Mesendoderm (in vitro differentiated cells): ENCODE measurements around the gene JAM3.
"Not testable (repeated sequence)": the region's sequence is repeated elsewhere in the genome, so short reads cannot be mapped to it uniquely, and the experiment has no call there.

Experiments
- DNase-seq: peaks from one replicate; pipeline ENCODE4 v3.0.0; 2013
- H2AK5ac ChIP-seq: 2 replicates; pipeline ENCODE4 v1.6.1; 2013; ENCODE audit warnings: low read length, inconsistent platforms
- H2BK120ac ChIP-seq: 2 replicates; pipeline ENCODE4 v1.6.1; 2013; ENCODE audit warnings: low read depth, mild to moderate bottlenecking, low read length, moderate library complexity, mixed read lengths
- H2BK15ac ChIP-seq: replicated peaks from 2 replicates; pipeline ENCODE4 v1.6.1; 2013; ENCODE audit warnings: low read depth, mild to moderate bottlenecking, moderate library complexity
- H2BK5ac ChIP-seq: 2 replicates; pipeline ENCODE4 v1.6.1; 2013; ENCODE audit warnings: low read length, inconsistent platforms
- H3K18ac ChIP-seq: 2 replicates; pipeline ENCODE4 v1.6.1; 2013; ENCODE audit warnings: mild to moderate bottlenecking, low read length, mixed read lengths
- H3K23ac ChIP-seq: one replicate; pipeline ENCODE4 v1.6.1; 2013; ENCODE audit warnings: low read length
- H3K27ac ChIP-seq: 2 replicates; pipeline ENCODE4 v1.5.1; 2013; ENCODE audit warnings: low read depth, mild to moderate bottlenecking, inconsistent platforms, low read length, moderate library complexity
- H3K27me3 ChIP-seq: 2 replicates; pipeline ENCODE4 v1.6.1; 2013; ENCODE audit warnings: low read length, control low read depth, mild to moderate bottlenecking, inconsistent platforms; ENCODE audit not compliant: insufficient read depth, poor library complexity
- H3K36me3 ChIP-seq: 2 replicates; pipeline ENCODE4 v1.6.1; 2013; ENCODE audit warnings: low read length, inconsistent platforms; ENCODE audit not compliant: control insufficient read depth, insufficient read depth
- H3K4ac ChIP-seq: one replicate; pipeline ENCODE4 v1.6.1; 2013; ENCODE audit warnings: low read depth, mild to moderate bottlenecking, low read length, moderate library complexity
- H3K4me1 ChIP-seq: 2 replicates; pipeline ENCODE4 v1.6.1; 2013; ENCODE audit warnings: low read depth, low read length, inconsistent platforms; ENCODE audit not compliant: control insufficient read depth
- H3K4me2 ChIP-seq: 2 replicates; pipeline ENCODE4 v1.6.1; 2013; ENCODE audit warnings: low read length
- H3K4me3 ChIP-seq: 2 replicates; pipeline ENCODE4 v1.5.1; 2013; ENCODE audit warnings: mild to moderate bottlenecking, low read length
- H3K56ac ChIP-seq: one replicate; pipeline ENCODE4 v1.6.1; 2013; ENCODE audit warnings: low read length
- H3K79me1 ChIP-seq: 2 replicates; pipeline ENCODE4 v1.6.1; 2013; ENCODE audit warnings: low read length, inconsistent platforms
- H3K79me2 ChIP-seq: 2 replicates; pipeline ENCODE4 v1.6.1; 2013; ENCODE audit warnings: mild to moderate bottlenecking, low read length; ENCODE audit not compliant: control insufficient read depth, insufficient read depth
- H3K9ac ChIP-seq: 2 replicates; pipeline ENCODE4 v1.6.1; 2013; ENCODE audit warnings: low read length, inconsistent platforms
- H4K5ac ChIP-seq: one replicate; pipeline ENCODE4 v1.6.1; 2013; ENCODE audit warnings: low read length
- H4K8ac ChIP-seq: one replicate; pipeline ENCODE4 v1.6.1; 2013; ENCODE audit warnings: low read depth, mild to moderate bottlenecking, control low read depth, low read length, moderate library complexity
- WGBS: extraction: QIAGEN DNeasy Blood & Tissue Kit; methylation state at CpG from one replicate; pipeline ENCODE4 v1.1.7; 2013; ENCODE audit warnings: low lambda C conversion rate, missing lambda C conversion rate; ENCODE audit not compliant: insufficient coverage; ENCODE audit errors: extremely low coverage; 5-methylcytosine and 5-hydroxymethylcytosine counted together

The JAM3 gene

GRCh38 chr11:134113787-134114186 is 44.9 kb downstream of the JAM3 start:
- H3K23ac ChIP-seq, H2BK15ac ChIP-seq, H3K79me2 ChIP-seq, H3K27ac ChIP-seq, H4K8ac ChIP-seq, H3K4me2 ChIP-seq, H3K36me3 ChIP-seq, H3K9ac ChIP-seq, H3K56ac ChIP-seq, H3K4ac ChIP-seq, H2AK5ac ChIP-seq, H3K27me3 ChIP-seq, H4K5ac ChIP-seq, H3K4me1 ChIP-seq, H3K18ac ChIP-seq, H3K79me1 ChIP-seq, H2BK120ac ChIP-seq, DNase-seq, H2BK5ac ChIP-seq, H3K4me3 ChIP-seq: not testable (repeated sequence)
- no CpG with 5 or more reads among the region's 1 CpG for WGBS

- Histone ChIP-seq H3K23ac (no peak overlapping the region), H2BK15ac (no peak overlapping the region), H2BK120ac (no peak overlapping the region), H2BK5ac (no peak overlapping the region), H3K4me2 (no peak overlapping the region), H3K9ac (no peak overlapping the region), H3K36me3 (no peaks in the 10 kb centered on the region), H4K8ac (no peak overlapping the region), H3K56ac (no peak overlapping the region), H2AK5ac (no peak overlapping the region), H3K27ac (no peak overlapping the region), H3K4ac (no peak overlapping the region), H3K79me2 (no peaks in the 10 kb centered on the region), H3K18ac (no peak overlapping the region), H3K4me3 (no peak overlapping the region), H3K79me1 (peaks cover 8% of the 10 kb centered on the region), H3K27me3 (no peaks in the 10 kb centered on the region), H3K4me1 (no peaks in the 10 kb centered on the region), H4K5ac (no peak overlapping the region)
- no CpG with 5 or more reads among the region's 1 CpG for WGBS
- DNase-seq = no peak
Observed at GRCh38 chr11:134116210-134116609, 47.3 kb downstream of the JAM3 start.

DNA sequence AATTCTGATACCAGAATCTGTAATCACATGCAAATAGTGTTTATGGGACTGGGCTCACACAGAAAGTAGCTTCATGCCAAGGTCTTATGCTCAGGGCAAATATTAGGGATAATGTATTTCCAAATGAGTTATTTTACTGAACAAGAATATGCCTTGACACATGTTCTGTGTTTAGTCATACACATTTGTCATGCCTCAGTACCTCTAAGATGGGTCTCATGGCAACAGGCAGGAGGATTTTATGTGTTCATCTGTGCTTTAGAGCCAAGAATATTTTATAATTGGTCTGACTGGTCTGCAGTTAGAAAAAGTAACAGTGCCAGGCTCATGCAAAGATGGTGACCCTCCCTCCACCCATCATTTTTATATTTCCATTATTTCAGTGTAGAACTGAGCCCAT is 49.1 kb downstream of the JAM3 start:
- Histone ChIP-seq H2AK5ac (no peak overlapping the region), H3K27me3 (no peaks in the 10 kb centered on the region), H3K79me1 (peaks cover 6% of the 10 kb centered on the region), H3K36me3 (no peaks in the 10 kb centered on the region), H3K79me2 (no peaks in the 10 kb centered on the region), H2BK15ac (no peak overlapping the region), H2BK5ac (no peak overlapping the region), H3K23ac (peak overlapping the region; percentile 11), H3K9ac (no peak overlapping the region), H2BK120ac (no peak overlapping the region), H4K5ac (no peak overlapping the region), H3K4ac (no peak overlapping the region), H3K27ac (no peak overlapping the region), H3K18ac (no peak overlapping the region), H3K56ac (no peak overlapping the region), H4K8ac (no peak overlapping the region), H3K4me1 (no peaks in the 10 kb centered on the region), H3K4me3 (no peak overlapping the region), H3K4me2 (no peak overlapping the region)
- DNase-seq = no peak

DNA sequence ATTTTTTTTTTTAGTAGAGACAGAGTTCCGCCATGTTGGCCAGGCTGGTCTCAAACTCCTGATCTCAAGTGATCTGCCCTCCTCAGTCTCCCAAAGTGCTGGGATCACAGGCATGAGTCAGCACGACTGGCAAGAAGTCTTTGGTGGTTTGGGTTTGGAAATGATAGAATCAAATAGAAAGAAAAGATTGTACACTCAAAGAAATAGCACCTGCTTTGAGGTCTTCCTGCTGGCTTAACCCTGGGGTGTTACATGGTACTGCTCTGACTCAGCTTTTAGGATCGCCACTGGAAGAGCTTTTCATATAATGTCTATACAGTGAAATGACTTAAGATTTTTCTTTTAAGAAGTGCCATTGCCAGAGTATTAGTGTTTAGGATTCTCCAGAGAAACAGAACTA is 50.2 kb downstream of the JAM3 start:
- Histone ChIP-seq H3K36me3 (no peaks in the 10 kb centered on the region), H3K4me2 (no peak overlapping the region), H3K9ac (no peak overlapping the region), H2AK5ac (no peak overlapping the region), H4K5ac (no peak overlapping the region), H3K79me2 (no peaks in the 10 kb centered on the region), H4K8ac (no peak overlapping the region), H3K56ac (no peak overlapping the region), H3K4me3 (no peak overlapping the region), H3K18ac (no peak overlapping the region), H3K4me1 (no peaks in the 10 kb centered on the region), H3K23ac (no peak overlapping the region), H2BK5ac (no peak overlapping the region), H3K27me3 (no peaks in the 10 kb centered on the region), H2BK120ac (no peak overlapping the region), H3K79me1 (peaks cover 6% of the 10 kb centered on the region), H3K27ac (no peak overlapping the region), H2BK15ac (peak overlapping the region; percentile 74), H3K4ac (no peak overlapping the region)
- no peak for DNase-seq
- no CpG with 5 or more reads among the region's 3 CpGs for WGBS

DNA sequence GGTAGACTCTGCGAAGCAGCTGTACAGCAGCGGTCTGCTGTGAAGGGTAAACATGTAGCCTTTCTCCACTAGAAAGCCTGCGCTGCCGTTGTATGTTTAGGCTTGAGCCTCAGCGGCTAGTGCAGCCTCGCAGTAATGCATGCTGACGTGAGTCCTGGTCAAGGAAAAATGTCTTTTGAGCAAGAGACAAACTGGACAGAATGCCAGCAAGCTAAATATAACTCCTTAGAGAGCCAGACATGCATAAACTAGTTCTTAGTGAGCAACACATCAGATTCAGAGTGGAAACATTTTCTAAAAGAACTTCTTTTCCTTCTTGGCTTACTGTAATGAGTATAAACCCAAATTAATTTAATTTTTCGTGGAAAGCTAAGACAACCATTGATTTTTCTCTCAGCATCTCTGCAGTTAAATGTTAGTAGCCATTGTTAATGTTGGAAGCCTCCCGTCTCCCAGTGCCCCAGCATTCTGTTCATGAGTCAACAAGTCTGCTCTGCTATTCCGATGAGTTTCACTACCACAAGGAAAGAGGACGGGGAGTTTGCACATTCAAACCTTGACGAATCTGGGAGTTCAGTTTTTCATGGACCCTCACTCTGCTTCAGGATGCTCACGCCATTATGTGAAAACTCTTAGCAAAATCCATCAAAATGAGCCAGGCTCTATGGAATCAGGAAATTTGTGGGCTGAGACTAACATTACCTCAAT is 51.4 kb downstream of the JAM3 start:
- no peaks in the 10 kb centered on the region for H3K79me2 ChIP-seq
- H3K79me1 ChIP-seq = peaks cover 6% of the 10 kb centered on the region
- H3K56ac ChIP-seq = no peak overlapping the region
- no peak overlapping the region for H3K4me2 ChIP-seq
- no peak overlapping the region for H4K5ac ChIP-seq
- H2BK120ac ChIP-seq = no peak overlapping the region
- peak overlapping the region; percentile 66 for H3K4ac ChIP-seq
- no peak overlapping the region for H2BK5ac ChIP-seq
- no peaks in the 10 kb centered on the region for H3K36me3 ChIP-seq
- H2AK5ac ChIP-seq = no peak overlapping the region
- H3K18ac ChIP-seq = no peak overlapping the region
- H3K27me3 ChIP-seq = no peaks in the 10 kb centered on the region
- H3K9ac ChIP-seq = no peak overlapping the region
- DNase-seq = no peak
- no peak overlapping the region for H2BK15ac ChIP-seq
- H3K27ac ChIP-seq = no peak overlapping the region
- H4K8ac ChIP-seq = no peak overlapping the region
- no peaks in the 10 kb centered on the region for H3K4me1 ChIP-seq
- H3K4me3 ChIP-seq = no peak overlapping the region
- WGBS = no CpG with 5 or more reads among the region's 13 CpGs
- H3K23ac ChIP-seq = peak overlapping the region; percentile 56

- Histone ChIP-seq H4K5ac (no peak overlapping the region), H2BK120ac (no peak overlapping the region), H3K79me2 (no peaks in the 10 kb centered on the region), H3K27me3 (no peaks in the 10 kb centered on the region), H3K4me3 (no peak overlapping the region), H2BK15ac (no peak overlapping the region), H3K4me1 (no peaks in the 10 kb centered on the region), H3K79me1 (peaks cover 5% of the 10 kb centered on the region), H3K4ac (no peak overlapping the region), H2AK5ac (no peak overlapping the region), H3K23ac (no peak overlapping the region), H3K18ac (no peak overlapping the region), H3K27ac (no peak overlapping the region), H3K36me3 (no peaks in the 10 kb centered on the region), H4K8ac (no peak overlapping the region), H3K4me2 (no peak overlapping the region), H3K56ac (no peak overlapping the region), H2BK5ac (no peak overlapping the region), H3K9ac (no peak overlapping the region)
- WGBS = no CpG with 5 or more reads among the region's 9 CpGs
- peak; percentile 46 for DNase-seq
Observed at GRCh38 chr11:134120921-134121526, 52.2 kb downstream of the JAM3 start.
